Esophagus squamous epithelium (tissue), 5 donors: ENCODE data around the gene ZNHIT3. TPM values are rescaled to one million over a fixed set of nuclear protein-coding genes. Genes with fewer than 3 reads are reported as not detected.
"Not testable (repeated sequence)": the region's sequence is repeated elsewhere in the genome, so short reads cannot be mapped to it uniquely, and the experiment has no call there.

Source experiments
- DNase-seq: peaks from one replicate; lab custom pipeline; 2025; lab: John Stamatoyannopoulos, UW
- H3K27ac ChIP-seq, 4 donors: fragments of 200-600 bp; sonication (generic); one replicate each; pipeline ENCODE4 v1.5.1; 2016 to 2019; ENCODE audit warnings: mild to moderate bottlenecking in 1 of 4
- H3K27me3 ChIP-seq, 4 donors: fragments of 200-600 bp; sonication (generic); 1 replicate in 3 of 4; 2 replicates in 1 of 4; pipeline versions ENCODE4 v1.5.1 to v1.6.0; 2017 to 2021; ENCODE audit warnings: antibody characterized with exemption in 1 of 4
- H3K36me3 ChIP-seq, 3 donors: fragments of 200-600 bp; sonication (generic); one replicate each; pipeline ENCODE4 v1.5.1; 2016 to 2019
- H3K4me1 ChIP-seq, 3 donors: fragments of 200-600 bp; sonication (generic); one replicate each; pipeline ENCODE4 v1.5.1; 2017 to 2019
- H3K4me3 ChIP-seq, 4 donors: fragments of 200-600 bp; sonication (generic); 1 replicate in 3 of 4; 2 replicates in 1 of 4; pipeline ENCODE4 v1.5.1; 2016 to 2019; ENCODE audit warnings: mild to moderate bottlenecking in 2 of 4, moderate library complexity in 1 of 4
- H3K9me3 ChIP-seq, 3 donors: fragments of 200-600 bp; sonication (generic); one replicate each; pipeline ENCODE4 v1.5.1; 2016 to 2019
- CTCF ChIP-seq, 6 experiments: fragments of 450-650 bp in 4 of 6; fragments of 200-600 bp in 2 of 6; sonication (generic) in 2 of 6; IDR thresholded peaks; one replicate each; pipeline ENCODE4 v1.5.1; 2016 to 2019; ENCODE audit warnings: antibody characterized with exemption in 6 of 6, mild to moderate bottlenecking in 4 of 6, moderate library complexity in 4 of 6
- POLR2A ChIP-seq, 4 donors: fragments of 450-650 bp; IDR thresholded peaks; one replicate each; pipeline ENCODE4 v1.6.1; 2017; ENCODE audit warnings: antibody characterized with exemption in 4 of 4, mild to moderate bottlenecking in 4 of 4, moderate library complexity in 3 of 4
- WGBS, 2 donors: methylation state at CpG; one replicate each; pipeline ENCODE4 v1.1.5; 2018; 5-methylcytosine and 5-hydroxymethylcytosine counted together
- intact Hi-C: fragments of 100-400 bp; cut with DNase I; formaldehyde crosslinking; loops from one replicate; pipeline ENCODE4 v1.15.0; 2022
- total RNA-seq, 4 donors: library from RNA; depleted of rRNA; stranded (reverse); fragments of >200 nt; gene quantifications; one replicate each; pipeline ENCODE4 v1.1.0, GENCODE V29; 2016
- donor health status: DM: yes; HTN: yes; CAD: no.

The ZNHIT3 gene
- total RNA-seq, 4 donors from 2014 or later, result 13.8 to 38.6 (median 29.2) TPM

DNA sequence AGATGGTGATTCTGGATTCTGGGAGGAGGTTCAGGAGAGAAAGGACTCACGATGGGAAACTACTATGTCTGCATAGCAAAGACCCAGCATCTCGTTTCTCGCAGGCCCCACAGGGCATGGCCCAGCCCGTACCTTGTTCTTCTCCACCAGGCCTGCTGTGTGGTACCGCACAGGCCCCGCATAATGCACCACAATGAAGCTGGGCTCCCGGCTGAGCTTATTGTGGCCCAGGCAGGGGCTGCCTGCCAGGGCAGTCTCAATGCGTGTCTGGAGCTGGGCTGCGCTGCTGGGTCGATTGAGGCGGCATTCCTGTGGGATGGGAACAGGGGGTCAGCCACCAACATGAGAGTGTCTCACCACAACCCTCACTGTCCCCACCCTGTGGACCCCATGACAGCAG, 20.4 kb downstream of the ZNHIT3 start:
- no peaks in the 10 kb centered on the region for H3K4me1 ChIP-seq
- no peak overlapping the region for H3K27ac ChIP-seq
- no peaks in the 10 kb centered on the region for H3K27me3 ChIP-seq
- no peak overlapping the region for H3K4me3 ChIP-seq
- WGBS, 2 donors, result 100% methylated on average over 2 of the region's 11 CpGs; no CpG with 5 or more reads in 1 of the 2 donors
- H3K36me3 ChIP-seq, result peaks cover 9 to 100% (median 29%) of the 10 kb centered on the region in 3 donors
- DNase-seq, result no peak
- intact Hi-C loops, result no loop called here
- no peaks in the 10 kb centered on the region for H3K9me3 ChIP-seq
- TF ChIP-seq POLR2A (IDR thresholded peaks at IDR 0.05) (no peak), CTCF (IDR thresholded peaks at IDR 0.05) (no peak)

GRCh38 chr17:36507266-36507665, 20.8 kb downstream of the ZNHIT3 start:
- peaks cover 9 to 96% (median 26%) of the 10 kb centered on the region in 3 donors for H3K36me3 ChIP-seq
- H3K4me3 ChIP-seq, result no peak overlapping the region
- intact Hi-C loops, result no loop called here
- TF ChIP-seq POLR2A (IDR thresholded peaks at IDR 0.05) (no peak), CTCF (IDR thresholded peaks at IDR 0.05) (no peak)
- no peaks in the 10 kb centered on the region for H3K9me3 ChIP-seq
- 92 to 95% methylated on average over 6 of the region's 6 CpGs for WGBS, 2 donors
- no peaks in the 10 kb centered on the region for H3K4me1 ChIP-seq
- no peak overlapping the region for H3K27ac ChIP-seq
- no peak for DNase-seq
- no peaks in the 10 kb centered on the region for H3K27me3 ChIP-seq

DNA sequence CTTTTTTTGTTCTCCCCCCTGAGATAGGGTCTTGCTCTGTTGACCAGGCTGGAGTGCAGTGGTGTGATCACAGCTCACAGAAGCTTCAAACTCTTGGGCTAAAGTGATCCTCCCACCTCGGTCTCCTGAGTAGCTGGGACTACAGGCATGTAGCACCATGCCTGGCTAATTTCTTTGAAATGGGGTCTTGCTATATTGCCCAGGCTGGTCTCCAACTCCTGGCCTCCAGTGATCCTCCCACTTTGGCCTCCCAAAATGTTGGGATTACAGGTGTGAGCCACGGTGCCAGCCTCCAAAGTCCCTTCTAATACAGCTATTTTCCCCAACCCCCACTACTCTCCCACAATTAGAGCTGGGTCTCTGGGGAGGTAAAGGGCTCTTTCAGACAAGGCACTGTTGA, 22.0 kb downstream of the ZNHIT3 start:
- H3K4me1 ChIP-seq, H3K9me3 ChIP-seq, DNase-seq, H3K4me3 ChIP-seq, H3K27ac ChIP-seq, intact Hi-C loops, H3K27me3 ChIP-seq: not testable (repeated sequence)
- 80 to 94% methylated on average over 1 to 2 of the region's 2 CpGs for WGBS, 2 donors
- peaks cover 17 to 96% (median 22%) of the 10 kb centered on the region in 3 donors for H3K36me3 ChIP-seq

DNA sequence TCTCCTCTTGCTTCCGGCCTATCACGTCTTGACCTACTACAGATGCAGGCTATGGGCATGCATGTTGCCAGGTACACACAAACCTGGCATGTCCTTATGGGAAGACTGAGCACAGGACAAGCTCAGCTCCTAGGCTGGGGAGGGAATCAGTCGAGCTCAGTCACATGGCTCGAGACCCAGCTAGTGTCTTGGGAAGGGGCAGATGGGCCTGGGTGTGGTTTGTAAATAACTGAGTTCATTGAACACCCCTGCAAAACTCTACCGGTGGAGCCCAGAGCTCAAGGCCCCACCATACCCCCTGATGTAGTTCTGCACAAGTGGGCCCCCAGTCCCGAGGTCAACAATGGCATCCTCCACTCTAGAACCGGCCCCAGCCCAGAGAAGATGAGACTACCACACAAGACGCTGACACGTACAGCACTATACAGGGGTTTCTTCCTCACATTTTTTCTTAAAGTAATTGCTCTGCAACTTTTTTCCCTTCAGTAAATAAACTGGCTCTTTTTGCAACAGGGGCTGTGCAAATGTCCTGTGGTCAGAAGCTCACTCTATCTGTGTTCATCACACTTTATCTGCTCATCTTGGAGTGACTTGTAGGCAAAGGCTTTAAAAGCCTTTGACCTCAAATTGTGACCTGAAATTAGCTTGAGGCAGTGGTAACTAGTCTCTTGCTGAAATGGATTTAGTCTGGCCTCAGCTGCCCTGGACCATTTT, 22.9 kb downstream of the ZNHIT3 start:
- intact Hi-C loops, result no loop called here
- DNase-seq, result no peak
- Histone ChIP-seq H3K4me3 (no peak overlapping the region), H3K36me3 (peaks cover 15 to 96% (median 20%) of the 10 kb centered on the region in 3 donors), H3K4me1 (no peaks in the 10 kb centered on the region), H3K27ac (no peak overlapping the region), H3K9me3 (no peaks in the 10 kb centered on the region), H3K27me3 (no peaks in the 10 kb centered on the region)
- WGBS, 2 donors, result 91 to 96% methylated on average over 5 to 6 of the region's 9 CpGs
- TF ChIP-seq POLR2A (IDR thresholded peaks at IDR 0.05) (no peak), CTCF (IDR thresholded peaks at IDR 0.05) (no peak)

DNA sequence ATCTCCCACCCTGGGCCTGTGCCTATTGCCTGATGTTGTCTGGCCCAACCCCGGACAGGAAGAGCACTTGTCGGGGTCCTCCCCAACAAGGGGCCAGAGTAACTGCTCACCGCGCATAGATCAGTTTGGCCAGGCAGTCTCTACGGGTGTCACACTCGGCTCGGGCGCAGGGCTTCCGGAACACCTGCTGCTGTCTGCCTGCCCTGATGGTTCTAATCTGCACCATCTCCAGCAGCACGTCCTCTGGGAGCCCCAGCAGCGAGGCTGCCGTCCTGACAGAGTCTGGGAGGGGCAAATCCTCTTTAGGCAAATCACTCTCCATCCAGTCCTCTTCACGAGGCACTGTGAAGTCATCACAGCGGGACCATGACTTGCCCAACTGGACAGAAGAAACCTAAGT, 24.2 kb downstream of the ZNHIT3 start:
- WGBS, 2 donors, result 53% methylated on average over 3 of the region's 14 CpGs; no CpG with 5 or more reads in 1 of the 2 donors
- no peak overlapping the region for H3K4me3 ChIP-seq
- H3K36me3 ChIP-seq, result peaks cover 8 to 96% (median 13%) of the 10 kb centered on the region in 3 donors
- H3K4me1 ChIP-seq, result no peaks in the 10 kb centered on the region
- no peaks in the 10 kb centered on the region for H3K27me3 ChIP-seq
- TF ChIP-seq CTCF (IDR thresholded peaks at IDR 0.05) (no peak), POLR2A (IDR thresholded peaks at IDR 0.05) (no peak)
- intact Hi-C loops, result no loop called here
- no peak overlapping the region for H3K27ac ChIP-seq
- no peaks in the 10 kb centered on the region for H3K9me3 ChIP-seq
- DNase-seq, result no peak
